A673 (cell line): ENCODE data around the gene RTBDN. TPM values are rescaled to one million over a fixed set of nuclear protein-coding genes. Genes with fewer than 3 reads are reported as not detected.

ENCODE experiments used
- BruUV-seq: library from RNA; stranded (reverse); fragments of 400-500 nt; replicated peaks from 2 replicates; lab custom pipeline; 2021; lab: Mats Ljungman, UMichigan
- CTCF ChIA-PET: fragments of 300-600 bp; sonication (Branson Sonifier 250); formaldehyde crosslinking; loops from one replicate; lab custom pipeline; 2022; ENCODE audit warnings: antibody characterized with exemption; lab: Charles Lee
- POLR2A ChIA-PET: fragments of 300-600 bp; sonication (Branson Sonifier 250); formaldehyde crosslinking; loops from one replicate; lab custom pipeline; 2022; ENCODE audit warnings: antibody characterized with exemption; ENCODE audit not compliant: low non-redundant PET; lab: Charles Lee
- DNase-seq: peaks from one replicate; pipeline ENCODE4 v3.0.0-alpha.2; 2015; ENCODE audit warnings: low spot score
- H3K27ac ChIP-seq: fragments of 200-600 bp; sonication (generic); 2 replicates; pipeline ENCODE4 v1.5.1; 2016; ENCODE audit warnings: mixed run types, low read depth, mild to moderate bottlenecking, mixed read lengths, antibody characterized with exemption, low read length; ENCODE audit not compliant: poor library complexity, severe bottlenecking
- H3K27me3 ChIP-seq: fragments of 200-600 bp; sonication (generic); replicated peaks from 2 replicates; pipeline ENCODE4 v1.6.1; 2017; ENCODE audit warnings: mixed run types, low read depth, mild to moderate bottlenecking, mixed read lengths, antibody characterized with exemption, low read length; ENCODE audit not compliant: insufficient read depth, poor library complexity
- H3K36me3 ChIP-seq: fragments of 200-600 bp; sonication (generic); 2 replicates; pipeline ENCODE4 v1.6.1; 2016; ENCODE audit warnings: mixed run types, mild to moderate bottlenecking, mixed read lengths, antibody characterized with exemption, low read length; ENCODE audit not compliant: insufficient read depth, poor library complexity, severe bottlenecking
- H3K4me1 ChIP-seq: fragments of 200-600 bp; sonication (generic); 2 replicates; pipeline ENCODE4 v1.6.1; 2017; ENCODE audit warnings: mixed run types, mild to moderate bottlenecking, mixed read lengths, antibody characterized with exemption, low read length; ENCODE audit not compliant: insufficient read depth, poor library complexity, severe bottlenecking
- H3K4me3 ChIP-seq: fragments of 200-600 bp; sonication (generic); 2 replicates; pipeline ENCODE4 v1.5.1; 2016; ENCODE audit warnings: low read depth, mixed run types, mild to moderate bottlenecking, mixed read lengths, low read length; ENCODE audit not compliant: poor library complexity, severe bottlenecking
- H3K9me3 ChIP-seq: fragments of 200-600 bp; sonication (generic); 2 replicates; pipeline ENCODE4 v1.6.1; 2016; ENCODE audit warnings: mixed run types, low read depth, mild to moderate bottlenecking, mixed read lengths, antibody characterized with exemption, low read length; ENCODE audit not compliant: poor library complexity, severe bottlenecking
- CTCF ChIP-seq: fragments of 300-800, 200-600 bp; sonication (generic); conservative IDR thresholded peaks from 2 replicates; pipeline ENCODE4 v1.5.1; 2017; ENCODE audit warnings: low read depth, mild to moderate bottlenecking, antibody characterized with exemption, low read length, moderate library complexity, mixed read lengths
- EZH2 ChIP-seq: fragments of 200-600 bp; sonication (generic); IDR thresholded peaks from 2 replicates; pipeline ENCODE4 v1.6.1; 2017; ENCODE audit warnings: borderline replicate concordance, low read depth, mild to moderate bottlenecking, mixed read lengths, antibody characterized with exemption, low read length; ENCODE audit not compliant: poor library complexity, severe bottlenecking
- intact Hi-C: fragments of 100-400 bp; cut with micrococcal nuclease; formaldehyde crosslinking; loops from one replicate; pipeline ENCODE4 v1.10.0; 2022; ENCODE audit not compliant: unreplicated experiment
- total RNA-seq: library from RNA; stranded (reverse); gene quantifications from 2 replicates; pipeline ENCODE4 v1.2.3, GENCODE V29; 2021

RTBDN gene
- total RNA-seq, 1 experiment from 2014 or later: not detected

- Histone ChIP-seq H3K27me3 (no peaks in the 10 kb centered on the region), H3K27ac (no peak overlapping the region), H3K9me3 (no peaks in the 10 kb centered on the region), H3K4me3 (no peak overlapping the region), H3K36me3 (peaks cover 3% of the 10 kb centered on the region), H3K4me1 (no peaks in the 10 kb centered on the region)
- CTCF ChIA-PET: no interaction called here
- POLR2A ChIA-PET: no interaction called here
- no TSS peak for BruUV-seq
- TF ChIP-seq CTCF (no peak), EZH2 (no peak)
- intact Hi-C loops: no loop called here
- no peak for DNase-seq
Observed at GRCh38 chr19:12859546-12859945, 25.2 kb upstream of the RTBDN start.

GRCh38 chr19:12858041-12858928 is 23.9 kb upstream of the RTBDN start:
- Histone ChIP-seq H3K4me3 (no peak overlapping the region), H3K4me1 (no peaks in the 10 kb centered on the region), H3K27me3 (no peaks in the 10 kb centered on the region), H3K36me3 (peaks cover 3% of the 10 kb centered on the region), H3K27ac (no peak overlapping the region), H3K9me3 (no peaks in the 10 kb centered on the region)
- TF ChIP-seq CTCF (no peak), EZH2 (no peak)
- no TSS peak for BruUV-seq
- ChIA-PET POLR2A (no interaction called here), CTCF (interaction anchor here (0.6 kb wide), 4 partner anchors 10 to 1562 kb away, joined by 5 to 10 read pairs (median 6); no protein-coding TSS in a partner anchor)
- DNase-seq: no peak
- intact Hi-C loops: no loop called here

GRCh38 chr19:12856653-12857052 is 22.3 kb upstream of the RTBDN start:
- Histone ChIP-seq H3K9me3 (no peaks in the 10 kb centered on the region), H3K27ac (no peak overlapping the region), H3K36me3 (peaks cover 3% of the 10 kb centered on the region), H3K4me1 (no peaks in the 10 kb centered on the region), H3K27me3 (no peaks in the 10 kb centered on the region), H3K4me3 (no peak overlapping the region)
- intact Hi-C loops: no loop called here
- BruUV-seq: no TSS peak
- CTCF ChIA-PET: no interaction called here
- POLR2A ChIA-PET: no interaction called here
- DNase-seq: no peak
- TF ChIP-seq EZH2: no peak
- no peak for TF ChIP-seq CTCF
